ENCODE measurements around the gene CLEC4A.
"Not testable (repeated sequence)": the region's sequence is repeated elsewhere in the genome, so short reads cannot be mapped to it uniquely, and the experiment has no call there.

CLEC4A gene

DNA sequence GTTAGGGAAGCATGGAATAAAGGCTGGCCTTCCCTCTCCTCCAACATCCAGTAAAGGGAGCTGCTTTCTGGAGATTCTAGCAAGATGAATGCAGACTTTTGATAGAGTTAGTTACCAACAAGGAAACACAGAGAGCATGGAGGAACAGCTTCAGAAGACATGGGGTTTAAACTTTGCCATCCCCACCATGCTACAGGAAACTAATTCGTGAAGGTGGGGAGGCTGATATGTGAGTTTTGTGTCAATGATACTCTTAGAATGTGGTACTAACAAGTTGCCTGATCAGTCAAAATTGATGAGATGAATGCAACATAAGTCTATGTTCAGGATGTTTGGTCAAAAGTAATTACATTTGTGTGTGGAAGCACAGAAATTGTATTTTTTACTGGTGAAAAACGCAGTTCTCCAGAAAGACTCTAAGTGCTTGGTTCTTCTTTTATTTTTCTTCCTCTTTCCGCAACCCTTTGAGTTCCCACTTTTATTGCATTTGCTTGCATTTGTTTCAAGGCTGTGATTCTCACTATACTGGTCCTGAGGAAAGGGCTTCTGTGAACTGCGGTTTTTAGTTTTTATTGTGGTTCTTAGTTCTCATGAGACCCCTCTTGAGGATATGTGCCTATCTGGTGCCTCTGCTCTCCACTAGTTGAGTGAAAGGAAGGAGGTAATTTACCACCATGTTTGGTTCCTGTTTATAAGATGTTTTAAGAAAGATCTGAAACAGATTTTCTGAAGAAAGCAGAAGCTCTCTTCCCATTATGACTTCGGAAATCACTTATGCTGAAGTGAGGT, at the start of gene CLEC4A:
Gene CLEC4A (plus strand): TSS at position 494 of the 789 bp plus-strand sequence. CDS start 262 bp downstream, at position 756.
- no peak for DNase-seq (ENCODE audit: low read depth)

DNA sequence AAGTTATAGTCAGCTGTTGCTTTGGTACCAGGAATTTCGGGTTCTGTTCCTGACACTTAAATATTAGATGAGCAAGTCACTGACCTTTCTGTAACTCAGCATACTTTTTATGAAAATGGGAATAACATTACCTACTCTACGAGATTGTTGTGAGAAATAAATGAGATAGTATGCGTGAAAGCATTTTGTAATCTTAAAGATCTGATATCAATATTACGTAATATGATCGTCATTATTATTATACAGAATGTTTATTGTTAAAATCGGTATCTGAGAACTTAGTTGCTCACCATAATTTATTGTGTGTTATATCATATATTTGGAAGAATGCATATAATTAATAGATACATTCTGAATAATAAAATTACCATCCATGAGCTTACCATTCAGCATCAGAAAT, 47.5 kb upstream of the CLEC4A start:
- no peak for DNase-seq (ENCODE audit: low read depth)

DNA sequence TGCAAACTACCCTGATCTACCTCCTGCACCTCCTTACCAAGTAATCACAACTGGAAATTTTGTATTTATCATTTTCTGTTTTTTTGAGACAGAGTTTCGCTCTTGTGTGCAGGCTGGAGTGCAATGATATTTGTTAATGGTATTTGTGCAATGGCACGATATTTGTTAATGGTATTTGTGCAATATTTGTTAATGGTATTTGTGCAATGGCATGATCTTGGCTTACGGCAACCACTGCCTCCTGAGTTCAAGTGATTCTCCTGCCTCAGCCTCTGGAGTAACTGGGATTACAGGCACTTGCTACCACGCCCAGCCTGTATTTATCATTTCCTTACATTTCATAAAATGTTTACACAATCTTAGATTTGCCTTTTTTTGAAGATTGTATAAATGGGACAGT, 47.1 kb upstream of the CLEC4A start:
- DNase-seq (ENCODE audit: low read depth), result no peak

DNA sequence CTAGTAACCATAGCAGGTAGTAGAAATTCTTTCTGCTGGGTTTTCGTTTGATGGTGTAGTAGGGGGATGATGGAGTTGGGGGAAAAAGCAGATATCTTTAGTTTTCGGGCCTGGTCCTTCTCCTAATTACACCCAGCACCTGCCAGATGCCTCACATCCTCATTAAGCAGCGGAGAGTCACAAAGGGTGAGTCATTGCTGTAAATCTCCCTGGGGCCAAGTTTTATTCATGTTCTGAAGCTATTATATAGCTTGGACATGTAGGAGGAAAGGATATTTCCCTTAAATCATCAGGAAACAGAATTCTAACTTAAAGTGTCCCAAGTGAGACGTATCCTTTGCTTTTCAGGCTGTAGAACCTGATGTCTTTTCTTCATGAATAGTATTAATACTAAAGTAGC, 46.2 kb upstream of the CLEC4A start:
- DNase-seq (ENCODE audit: low read depth), result no peak

DNA sequence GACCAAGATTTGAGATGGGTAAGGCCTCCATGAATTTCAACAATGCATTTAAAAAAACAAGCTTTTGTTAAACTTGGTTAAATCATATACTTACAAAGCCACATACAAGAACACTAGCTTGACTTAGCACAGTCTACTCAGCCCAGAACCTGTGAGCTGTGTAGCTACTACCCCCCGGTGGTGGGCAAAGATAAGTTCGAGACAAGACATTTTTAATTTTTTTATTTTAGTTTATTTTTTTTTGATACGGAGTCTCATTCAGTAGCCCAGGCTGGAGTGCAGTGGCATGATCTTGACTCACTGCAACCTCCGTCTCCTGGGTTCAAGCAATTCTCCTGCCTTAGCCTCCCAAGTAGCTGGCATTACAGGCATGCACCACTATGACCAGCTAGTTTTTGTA, 45.0 kb upstream of the CLEC4A start:
- DNase-seq (ENCODE audit: low read depth), result peak; percentile 39

DNA sequence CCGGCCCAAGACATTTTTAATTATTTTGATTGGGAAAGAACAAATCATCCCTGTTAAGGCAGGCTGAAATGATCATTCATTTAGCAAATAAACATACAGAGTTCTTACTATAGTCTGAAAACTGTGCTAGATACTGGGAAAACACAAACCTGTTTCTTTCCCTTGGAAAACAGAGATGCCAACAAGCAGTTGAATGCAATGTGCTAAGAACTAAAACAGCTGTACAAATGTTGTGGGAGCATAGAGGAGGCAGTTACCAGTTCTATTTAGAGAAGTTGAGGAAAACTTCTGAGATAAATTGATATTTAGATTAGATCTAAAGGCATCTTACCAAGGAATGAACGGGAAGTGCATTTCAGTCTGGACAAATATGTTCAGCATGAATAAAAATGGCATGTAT, 44.5 kb upstream of the CLEC4A start:
- no peak for DNase-seq (ENCODE audit: low read depth)

DNA sequence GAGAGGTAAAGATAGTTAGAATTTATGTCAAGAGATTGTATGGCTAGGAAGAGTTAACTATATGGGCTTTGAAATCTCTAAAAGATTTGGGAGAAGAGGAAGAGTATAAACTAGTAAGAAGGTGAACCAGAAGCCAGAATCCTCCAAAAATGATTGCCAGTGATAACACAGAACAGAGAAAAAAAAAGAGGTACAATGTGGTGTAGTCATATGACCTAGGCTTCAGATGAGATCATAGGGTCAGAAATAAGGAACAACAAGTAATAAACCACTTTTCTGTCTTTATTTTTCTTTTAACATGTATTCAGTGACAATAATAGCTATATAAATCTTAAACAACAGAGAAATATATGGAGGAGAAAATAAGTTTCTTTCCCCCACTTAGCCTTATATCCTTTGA, 43.3 kb upstream of the CLEC4A start:
- DNase-seq (ENCODE audit: low read depth), result no peak

DNA sequence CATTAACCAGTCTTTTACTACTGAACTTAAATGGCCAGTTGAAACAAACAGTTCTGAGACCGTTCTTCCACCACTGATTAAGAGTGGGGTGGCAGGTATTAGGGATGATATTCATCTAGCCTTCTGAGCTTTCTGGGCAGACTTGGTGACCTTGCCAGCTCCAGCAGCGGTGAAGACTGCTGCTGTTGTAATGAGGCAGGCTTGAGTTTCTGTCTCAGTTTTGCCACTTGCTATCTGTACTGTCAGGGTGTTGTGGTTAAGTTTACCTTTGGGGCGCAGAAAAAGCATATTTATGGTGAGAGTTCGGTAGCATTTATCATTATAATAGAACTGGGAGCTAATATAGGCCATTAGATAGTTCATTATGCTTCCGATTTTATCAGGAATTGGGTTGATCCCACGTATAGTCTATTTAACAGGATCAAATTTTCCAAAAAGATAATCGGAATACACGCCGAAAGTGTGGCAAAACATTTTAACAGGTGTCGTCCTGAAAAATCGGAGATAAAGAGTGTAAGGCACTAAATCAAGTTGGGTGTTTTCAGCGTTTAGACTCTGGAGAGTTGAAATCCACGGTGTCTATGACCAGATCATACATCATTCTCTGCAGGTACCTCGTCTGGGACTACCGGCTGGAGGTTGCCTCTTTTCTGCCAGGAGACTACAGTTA, 42.0 kb upstream of the CLEC4A start:
- DNase-seq (ENCODE audit: low read depth), result no peak

DNA sequence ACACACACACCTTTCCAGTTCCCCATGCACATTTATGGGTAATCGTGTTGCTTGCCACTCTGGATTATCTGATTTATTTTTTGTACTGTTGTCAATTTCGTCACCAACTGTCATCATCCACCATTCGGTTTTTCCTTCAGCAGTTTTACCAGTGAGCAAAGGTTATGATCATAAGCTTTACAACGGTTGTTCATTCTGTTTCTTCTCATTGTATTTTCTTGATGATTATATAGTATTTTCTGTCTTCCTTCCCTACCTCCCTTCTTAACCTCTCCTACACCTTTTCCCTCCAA, 40.7 kb upstream of the CLEC4A start:
- DNase-seq (ENCODE audit: low read depth), result no peak

DNA sequence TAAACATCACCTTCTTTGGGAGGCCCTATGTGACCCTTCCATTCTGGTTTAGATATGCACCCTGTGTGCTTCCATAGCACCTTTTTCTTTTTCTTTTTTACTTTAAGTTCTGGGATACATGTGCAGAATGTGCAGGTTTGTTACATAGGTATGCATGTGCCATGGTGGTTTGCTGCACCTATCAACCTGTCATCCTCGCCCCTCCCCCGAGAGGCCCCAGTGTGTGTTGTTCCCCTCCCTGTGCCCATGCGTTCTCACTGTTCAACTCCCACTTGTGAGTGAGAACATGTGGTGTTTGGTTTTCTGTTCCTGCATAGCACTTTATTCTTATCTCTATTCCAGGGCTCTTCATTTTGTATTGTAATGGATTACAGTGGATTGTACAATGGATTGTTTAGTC, 39.1 kb upstream of the CLEC4A start:
- DNase-seq (ENCODE audit: low read depth), result not testable (repeated sequence)

DNA sequence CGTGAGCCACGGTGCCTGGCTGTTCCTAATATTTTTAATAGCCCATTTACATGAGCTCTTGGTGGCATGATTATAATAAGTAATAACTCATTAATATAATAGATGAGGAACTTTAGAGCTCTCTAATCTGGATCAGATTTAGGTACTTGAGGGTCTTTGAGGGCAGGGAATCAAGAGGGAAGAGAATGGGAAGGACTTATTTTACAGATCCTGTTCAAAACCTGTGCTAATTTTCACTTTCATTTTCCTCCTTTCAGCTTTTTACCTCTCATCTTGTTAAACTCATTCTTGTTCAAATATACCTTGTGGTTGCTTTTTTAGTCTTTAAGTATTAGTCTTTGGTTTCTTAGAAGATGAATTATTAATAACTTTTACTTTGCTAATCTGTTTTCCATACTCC, 35.8 kb upstream of the CLEC4A start:
- DNase-seq (ENCODE audit: low read depth), result no peak

DNA sequence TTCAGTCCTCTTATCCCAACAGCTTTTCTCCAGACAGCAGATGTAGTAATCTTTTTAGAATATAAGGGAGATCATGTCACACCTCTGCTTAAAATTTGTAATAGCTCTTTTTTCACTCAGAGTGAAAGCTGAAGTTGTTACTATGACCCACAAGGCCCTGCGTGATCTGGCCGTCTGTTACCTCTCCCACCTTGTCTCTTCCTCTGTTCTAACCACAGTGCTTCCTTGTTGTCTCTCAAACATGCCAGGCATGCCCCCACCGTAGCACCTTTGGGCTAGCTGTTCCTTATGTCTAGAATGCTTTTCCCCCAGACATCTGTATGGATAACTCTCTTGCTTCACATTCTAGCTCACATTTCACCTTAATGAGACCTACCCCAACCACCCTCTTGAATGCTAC, 34.8 kb upstream of the CLEC4A start:
- peak; percentile 12 for DNase-seq (ENCODE audit: low read depth)

DNA sequence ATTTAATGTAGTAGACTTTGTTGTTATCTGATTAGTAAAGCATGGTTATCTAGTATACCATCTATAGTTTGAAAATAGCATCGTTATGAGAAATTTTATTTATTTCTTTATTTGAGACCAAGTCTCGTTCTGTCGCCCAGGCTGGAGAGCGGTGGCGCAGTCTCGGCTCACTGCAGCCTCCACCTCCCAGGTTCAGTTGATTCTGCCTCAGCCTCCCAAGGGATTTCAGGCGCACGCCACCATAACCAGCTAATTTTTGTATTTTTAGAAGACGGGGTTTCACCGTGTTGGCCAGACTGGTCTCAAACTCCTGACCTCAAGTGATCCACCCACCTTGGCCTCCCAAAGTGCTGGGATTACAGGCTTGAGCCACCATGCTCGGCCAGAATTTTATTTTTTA, 34.1 kb upstream of the CLEC4A start:
- not testable (repeated sequence) for DNase-seq (ENCODE audit: low read depth)

DNA sequence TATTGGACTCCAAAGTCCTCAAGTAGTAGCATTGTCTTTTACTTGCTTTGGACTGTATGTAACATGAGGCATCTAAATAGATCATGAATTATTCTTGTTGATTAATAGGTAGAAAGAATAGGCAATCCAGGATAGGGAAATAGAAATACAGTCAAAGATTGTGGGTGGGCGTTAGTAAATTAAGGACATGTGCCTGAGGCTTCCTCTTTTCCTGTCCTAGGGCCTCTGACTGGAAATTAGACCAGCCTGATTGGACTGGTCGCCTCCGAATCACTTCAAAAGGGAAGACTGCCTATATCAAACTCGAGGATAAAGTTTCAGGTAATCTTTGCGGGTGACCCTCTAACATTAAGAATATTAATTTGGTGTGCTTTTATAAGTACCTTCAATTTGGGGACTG, 33.7 kb upstream of the CLEC4A start:
- no peak for DNase-seq (ENCODE audit: low read depth)

DNA sequence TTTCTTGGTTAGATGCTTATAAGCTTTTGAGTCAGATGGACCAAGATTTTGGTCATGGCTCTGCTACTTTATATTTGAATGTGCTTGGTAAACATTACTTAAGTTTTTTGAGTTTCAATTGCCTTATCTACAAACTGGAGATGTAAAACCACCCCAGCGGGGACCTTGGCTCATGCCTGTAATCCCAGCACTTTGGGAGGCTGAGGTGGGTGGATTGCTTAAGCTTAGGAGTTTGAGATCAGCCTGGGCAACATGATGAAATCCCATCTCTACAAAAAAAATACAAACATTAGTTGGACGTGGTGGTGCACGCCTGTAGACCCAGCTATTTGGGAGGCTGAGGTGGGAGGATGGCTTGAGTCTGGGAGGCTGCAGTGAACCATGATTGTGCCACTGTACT, 30.1 kb upstream of the CLEC4A start:
- DNase-seq (ENCODE audit: low read depth), result no peak

DNA sequence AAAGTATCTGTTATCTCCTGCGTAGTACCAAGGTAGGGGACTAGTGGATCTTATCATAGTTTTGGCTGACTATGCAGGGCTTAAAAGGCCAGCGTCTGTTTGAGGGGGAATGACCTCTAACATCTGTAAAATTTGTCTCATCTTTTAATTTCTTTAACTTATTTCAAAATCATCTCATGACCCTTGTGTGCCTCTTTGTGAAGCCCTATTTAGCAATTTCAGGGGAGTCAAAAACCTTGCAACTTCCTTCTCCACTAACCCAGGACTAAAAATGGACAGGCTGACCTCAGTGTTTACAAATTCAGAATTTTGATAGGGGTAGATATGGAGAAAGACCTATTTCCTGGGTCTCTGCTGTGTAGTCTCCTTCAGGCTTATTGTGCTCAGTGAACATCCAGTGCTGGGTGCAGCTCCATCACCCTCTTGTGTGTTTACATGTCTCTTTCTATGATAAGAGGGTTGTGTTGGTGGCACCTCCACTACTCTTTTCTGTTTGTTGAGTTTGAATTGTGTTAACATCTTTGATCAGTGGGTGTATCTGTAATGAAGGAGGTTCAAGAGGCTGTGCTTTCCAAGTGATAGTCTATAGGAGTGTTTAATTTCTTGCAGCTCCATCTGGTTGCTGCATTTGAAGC, 27.0 kb upstream of the CLEC4A start:
- no peak for DNase-seq (ENCODE audit: low read depth)

DNA sequence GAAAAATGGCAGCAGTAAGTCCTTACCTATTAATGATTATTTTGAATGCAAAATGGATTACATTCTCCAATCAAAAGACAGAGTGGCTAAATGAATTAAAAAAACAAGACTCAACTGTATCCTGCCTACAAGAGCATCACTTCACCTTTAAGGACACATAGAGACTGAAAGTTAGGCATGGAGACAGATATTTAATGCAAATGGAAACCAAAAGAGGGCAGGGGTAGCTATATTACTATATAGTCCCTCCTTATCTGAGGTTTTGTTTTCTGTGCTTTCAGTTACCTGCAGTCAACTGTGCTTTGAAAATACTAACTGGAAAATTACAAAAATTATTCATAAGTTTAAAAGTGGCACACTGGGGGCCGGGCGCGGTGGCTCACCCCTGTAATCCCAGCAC, 24.2 kb upstream of the CLEC4A start:
- no peak for DNase-seq (ENCODE audit: low read depth)

DNA sequence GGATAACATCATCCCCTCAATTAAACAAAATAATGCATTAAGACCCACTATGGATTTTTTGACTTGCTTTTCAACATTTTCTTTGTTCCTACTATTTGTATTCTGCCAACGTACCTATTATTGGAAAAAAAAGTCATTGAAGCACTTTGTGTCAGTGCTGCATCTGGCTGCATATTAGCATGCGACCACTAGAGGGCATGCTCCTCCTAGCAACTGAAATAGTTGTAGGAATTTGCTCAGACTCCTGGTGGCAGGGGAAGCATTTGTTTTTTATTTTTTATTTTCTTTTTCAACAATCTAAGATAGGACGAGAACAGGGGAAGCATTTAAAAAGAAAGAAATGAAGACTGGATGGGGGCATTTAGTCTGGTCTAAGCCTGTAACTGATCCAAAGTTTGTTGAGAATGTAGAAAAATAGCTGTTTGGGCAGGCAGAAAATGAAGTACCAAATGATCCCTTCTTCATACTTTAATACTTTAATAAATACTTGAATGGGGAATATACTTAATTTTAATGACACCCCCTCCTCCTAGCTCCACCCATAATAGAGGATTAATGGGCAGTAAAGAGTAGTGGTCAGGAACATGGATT, 14.5 kb upstream of the CLEC4A start:
- DNase-seq (ENCODE audit: low read depth), result peak; percentile 42

DNA sequence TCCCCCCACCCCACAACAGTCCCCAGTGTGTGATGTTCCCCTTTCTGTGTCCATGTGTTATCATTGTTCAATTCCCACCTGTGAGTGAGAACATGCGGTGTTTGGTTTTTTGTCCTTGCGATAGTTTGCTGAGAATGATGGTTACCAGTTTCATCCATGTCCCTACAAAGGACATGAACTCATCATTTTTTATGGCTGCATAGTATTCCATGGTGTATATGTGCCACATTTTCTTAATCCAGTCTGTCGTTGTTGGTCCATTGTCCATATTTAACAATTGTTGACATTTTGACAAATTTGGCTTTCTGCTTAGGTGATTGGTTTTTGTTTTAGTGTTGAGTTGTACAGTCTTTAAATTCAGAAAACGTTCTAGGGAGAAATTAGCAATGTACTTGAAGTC, 10.3 kb upstream of the CLEC4A start:
- DNase-seq (ENCODE audit: low read depth), result not testable (repeated sequence)

DNA sequence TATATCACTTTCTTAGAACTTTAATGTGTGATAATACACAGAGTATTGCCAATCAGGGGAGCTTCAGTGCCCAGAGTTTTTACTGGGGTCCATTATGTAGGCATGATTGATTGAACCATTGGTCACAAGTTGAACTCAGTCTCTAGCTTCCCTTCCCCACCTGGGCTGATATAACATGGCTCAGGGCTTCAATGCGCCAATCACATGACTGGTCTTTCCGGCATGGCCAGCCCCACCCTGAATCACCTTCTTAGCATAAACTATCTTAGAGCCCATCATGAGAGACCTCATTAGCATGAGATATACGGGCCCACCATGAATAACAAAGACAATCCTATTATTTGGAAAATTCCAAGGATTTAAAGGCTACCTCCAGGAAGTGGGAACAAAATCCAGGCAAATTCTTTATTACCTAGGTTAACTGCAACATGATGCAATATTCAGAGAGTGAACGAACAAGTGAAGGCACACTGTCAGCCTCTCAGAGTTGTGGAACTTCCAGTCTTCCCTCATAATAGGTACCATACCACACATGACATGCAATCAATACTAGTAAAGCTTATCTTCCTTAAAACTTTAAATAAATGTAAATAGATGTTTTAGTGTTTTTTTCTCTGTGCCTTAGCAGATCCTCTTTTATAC, 3.2 kb upstream of the CLEC4A start:
- DNase-seq (ENCODE audit: low read depth), result no peak

DNA sequence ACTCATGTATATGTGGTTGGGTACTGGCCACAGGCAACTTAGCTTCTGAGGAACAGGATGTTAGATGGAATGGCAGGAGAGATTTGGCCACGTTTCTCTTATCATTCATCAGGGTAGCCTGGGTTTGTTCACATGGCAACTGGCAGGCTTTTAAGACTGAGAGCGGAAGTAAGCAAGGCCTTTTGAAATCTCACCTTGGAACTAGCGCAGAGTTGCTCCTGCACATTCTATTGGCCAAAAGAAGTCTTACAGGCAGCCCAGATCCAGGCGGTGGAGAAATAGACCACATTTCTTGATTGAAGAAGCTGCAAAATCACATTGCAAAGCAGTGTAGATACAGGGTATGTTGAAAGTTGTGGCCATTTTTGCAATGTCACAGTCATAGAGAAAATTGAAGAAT, 3.7 kb downstream of the CLEC4A start:
- DNase-seq (ENCODE audit: low read depth), result no peak

DNA sequence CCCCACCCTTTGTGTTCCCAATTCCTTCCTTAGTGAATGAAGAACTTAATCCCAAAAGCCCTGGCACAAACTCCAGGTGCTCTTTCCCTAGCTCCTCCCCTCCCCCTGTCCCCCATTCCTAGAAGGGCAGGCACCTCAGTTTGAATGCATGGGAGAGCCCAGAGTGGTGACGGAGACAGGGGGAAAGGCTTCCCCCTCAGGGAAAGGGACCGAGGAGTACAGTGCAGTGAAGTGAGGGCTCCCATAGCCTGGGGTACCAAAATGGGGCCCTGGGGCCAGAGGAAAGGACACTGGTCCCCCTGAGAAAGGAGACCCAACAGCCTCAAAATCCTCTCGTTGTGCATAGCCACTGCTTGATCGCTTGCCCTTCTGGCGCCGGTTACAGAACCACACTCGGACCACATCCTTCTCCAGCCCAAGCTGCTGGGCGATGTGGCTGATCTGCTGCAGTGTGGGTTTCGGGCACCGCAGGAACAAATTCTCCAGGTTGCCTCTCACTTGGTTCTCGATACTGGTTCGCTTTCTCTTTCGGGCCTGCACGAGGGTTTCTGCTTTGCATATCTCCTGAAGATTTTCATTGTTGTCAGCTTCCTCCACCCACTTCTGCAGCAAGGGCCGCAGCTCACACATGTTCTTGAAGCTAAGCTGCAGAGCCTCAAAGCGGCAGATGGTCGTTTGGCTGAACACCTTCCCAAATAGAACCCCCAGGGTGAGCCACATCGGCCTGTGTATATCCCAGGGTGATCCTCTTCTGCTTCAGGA, 10.4 kb downstream of the CLEC4A start:
- not testable (repeated sequence) for DNase-seq (ENCODE audit: low read depth)
